HG02852 (cell line): ENCODE measurements around the gene PTPRG.
"Not testable (repeated sequence)": the region's sequence is repeated elsewhere in the genome, so short reads cannot be mapped to it uniquely, and the experiment has no call there.

Source experiments
- ATAC-seq: cut with Tn5 transposase; IDR thresholded peaks from one replicate; pipeline ENCODE4 v1.9.1; 2021; ENCODE audit warnings: mild to moderate bottlenecking, moderate library complexity; ENCODE audit not compliant: unreplicated experiment

Gene PTPRG

DNA sequence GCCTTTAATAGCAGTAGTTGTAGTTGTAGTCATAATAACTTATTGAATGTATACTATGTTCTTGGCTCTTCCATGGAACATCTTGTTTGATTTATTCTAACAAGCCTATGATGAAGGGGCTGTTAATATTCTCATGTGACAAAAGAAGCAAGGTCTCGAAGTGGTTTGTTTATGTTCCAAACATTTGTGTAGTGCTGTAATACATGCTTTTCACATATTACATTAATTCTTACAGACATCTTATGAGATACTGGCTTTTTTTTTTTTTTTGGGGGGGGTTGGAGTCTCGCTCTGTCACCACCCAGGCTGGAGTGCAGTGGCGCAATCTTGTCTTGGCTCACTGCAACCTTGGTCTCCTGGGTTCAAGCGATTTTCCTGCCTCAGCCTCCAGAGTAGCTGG lies 252.3 kb downstream of the PTPRG start:
- no peak for ATAC-seq

DNA sequence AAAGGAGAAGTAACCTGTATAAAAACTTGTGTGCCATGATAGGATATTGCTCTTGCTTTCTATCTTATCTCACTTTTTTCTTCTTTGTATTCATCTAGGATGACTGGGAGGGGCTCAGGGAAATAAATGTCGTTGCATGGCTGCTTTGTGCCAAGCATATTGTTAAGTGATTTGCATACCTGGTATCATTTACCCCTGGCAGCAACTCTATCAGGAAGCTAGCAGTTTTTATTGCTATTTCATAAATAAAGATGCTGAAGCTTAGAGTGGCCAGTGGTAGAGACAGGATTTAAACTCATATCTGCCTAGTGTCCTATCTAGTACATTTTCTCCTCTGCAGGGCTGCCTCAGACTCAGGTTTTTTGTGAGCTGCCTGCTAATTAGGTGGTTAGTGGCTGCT lies 253.3 kb downstream of the PTPRG start:
- ATAC-seq = no peak

DNA sequence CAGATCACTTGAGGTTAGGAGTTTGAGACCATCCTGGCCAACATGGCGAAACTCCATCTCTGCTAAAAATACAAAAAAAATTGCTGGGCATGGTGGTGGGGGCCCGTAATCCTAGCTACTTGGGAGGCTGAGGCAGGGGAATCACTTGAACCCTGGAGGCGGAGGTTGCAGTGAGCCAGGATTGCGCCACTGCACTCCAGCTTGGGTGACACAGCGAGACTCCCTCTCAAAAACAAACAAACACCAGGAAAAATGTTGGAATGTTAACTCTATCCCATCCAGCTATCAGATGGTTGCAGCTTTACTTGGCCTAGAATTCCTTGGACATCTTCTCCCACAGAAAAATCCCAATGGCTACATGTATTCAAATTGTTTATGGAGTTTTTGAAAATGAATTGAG lies 254.9 kb downstream of the PTPRG start:
- not testable (repeated sequence) for ATAC-seq

DNA sequence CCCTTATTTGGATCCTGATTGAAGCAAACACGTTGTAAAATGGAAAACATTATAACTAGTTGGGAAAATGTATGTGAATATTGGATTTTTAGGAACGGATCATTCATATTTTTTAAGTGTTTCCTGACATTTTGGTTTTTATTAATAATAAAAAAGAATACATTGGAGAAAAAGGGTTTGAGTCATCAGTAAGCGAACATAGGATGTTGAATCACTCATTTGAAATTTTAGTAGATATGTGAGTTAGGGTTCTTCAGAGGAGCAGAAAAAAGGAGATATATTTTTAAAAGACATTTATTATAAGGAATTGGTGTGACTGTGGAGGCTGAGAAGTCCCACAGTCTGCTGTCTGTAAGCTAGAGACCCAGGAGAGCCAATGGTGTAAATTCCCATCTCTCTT lies 258.5 kb downstream of the PTPRG start:
- ATAC-seq = no peak

DNA sequence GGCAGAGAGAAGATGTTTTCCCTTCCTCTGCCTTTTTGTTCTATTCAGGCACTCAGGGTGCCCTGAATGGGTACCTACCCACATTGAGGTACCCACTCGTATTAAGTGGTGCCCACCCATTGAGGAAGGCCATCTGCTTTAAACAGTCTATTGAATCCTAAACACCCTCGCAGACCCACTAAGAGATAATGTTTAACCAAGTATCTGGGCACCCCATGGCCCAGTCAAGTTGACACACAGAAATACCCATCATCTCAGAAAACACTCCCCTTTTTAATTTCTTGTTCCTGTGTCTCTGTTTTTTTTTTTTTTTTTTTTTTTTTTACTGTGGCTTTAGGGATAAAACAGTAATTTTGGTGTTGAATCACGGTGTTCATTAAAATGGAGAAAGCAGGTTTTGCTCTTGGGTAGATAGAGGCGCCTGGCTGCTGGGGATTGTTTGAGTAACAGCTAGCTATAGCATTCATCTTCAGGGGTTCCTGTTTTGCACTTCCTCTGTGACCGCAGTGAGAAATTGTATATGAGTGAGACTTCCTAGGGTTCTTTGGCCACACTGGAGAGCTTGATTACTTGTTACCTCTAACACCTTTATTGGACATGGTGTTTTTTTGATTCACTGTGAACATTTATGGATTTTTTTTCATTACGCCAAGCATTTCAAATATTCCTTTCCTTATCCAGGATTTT lies 259.1 kb downstream of the PTPRG start:
- ATAC-seq = no peak

DNA sequence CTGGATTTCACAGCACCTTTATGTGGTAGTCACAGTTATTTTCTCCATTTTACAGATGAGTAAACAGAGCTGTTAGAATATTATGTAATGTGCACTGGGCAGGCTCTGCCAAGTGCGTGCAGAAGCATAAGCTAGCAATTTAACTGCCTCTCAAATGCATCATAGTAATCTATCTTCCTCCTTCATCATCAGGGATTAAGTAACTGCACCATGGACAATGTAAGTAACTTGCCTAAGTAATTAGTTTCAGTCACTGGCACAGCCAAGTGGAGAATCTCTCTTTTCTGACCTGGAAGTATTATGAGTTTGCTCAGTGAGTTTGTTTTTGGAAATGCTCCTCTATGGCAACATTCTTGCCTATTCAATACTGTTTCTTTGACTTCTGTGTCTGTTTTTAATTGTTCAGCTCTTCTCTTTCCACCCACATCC lies 260.5 kb downstream of the PTPRG start:
- ATAC-seq = no peak

DNA sequence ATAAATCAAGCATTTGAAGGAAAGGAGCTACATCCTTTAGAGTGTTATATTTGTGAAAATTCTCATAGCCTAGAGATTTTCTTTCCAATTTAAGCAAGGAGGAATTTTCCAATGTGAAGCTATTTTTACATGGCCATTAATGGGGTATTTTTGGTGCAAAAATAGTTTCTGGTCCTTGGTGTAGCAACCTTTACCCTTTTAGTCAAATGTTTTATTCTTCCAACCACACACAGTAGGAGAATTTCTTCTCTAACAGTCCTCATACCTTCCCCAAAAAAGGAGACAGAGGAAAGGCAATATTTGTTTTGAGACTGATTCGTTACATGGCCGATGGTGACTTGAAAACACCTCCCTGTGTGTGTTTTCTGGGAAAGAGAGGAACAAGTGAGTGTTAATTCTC lies 261.2 kb downstream of the PTPRG start:
- no peak for ATAC-seq

DNA sequence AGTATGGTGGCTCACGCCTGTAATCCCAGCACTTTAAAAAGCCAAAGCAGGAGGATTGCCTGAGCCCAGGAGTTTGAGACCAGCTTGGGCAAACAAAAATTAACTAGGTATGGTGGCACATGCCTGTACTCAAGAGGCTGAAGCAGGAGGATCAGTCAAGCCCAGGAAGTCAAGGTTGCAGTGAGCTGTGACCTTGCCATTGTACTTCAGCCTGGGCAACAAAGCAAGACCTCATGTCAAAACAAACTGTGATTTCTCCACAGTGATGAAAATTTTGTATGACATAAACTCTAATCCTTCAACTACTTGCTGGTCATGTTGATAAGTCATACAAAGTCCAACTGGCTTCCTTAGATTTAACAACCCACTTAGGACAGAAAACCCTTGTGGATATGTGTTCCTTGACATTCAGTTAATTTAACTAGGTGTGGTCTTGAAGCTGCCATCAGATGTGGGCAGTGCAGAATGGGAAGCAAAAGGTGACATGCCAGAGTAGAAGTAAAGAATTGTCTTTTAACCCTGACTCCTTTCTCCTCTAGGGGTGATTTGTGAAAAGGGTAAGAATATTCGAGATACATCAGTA lies 263.3 kb downstream of the PTPRG start:
- no peak for ATAC-seq

DNA sequence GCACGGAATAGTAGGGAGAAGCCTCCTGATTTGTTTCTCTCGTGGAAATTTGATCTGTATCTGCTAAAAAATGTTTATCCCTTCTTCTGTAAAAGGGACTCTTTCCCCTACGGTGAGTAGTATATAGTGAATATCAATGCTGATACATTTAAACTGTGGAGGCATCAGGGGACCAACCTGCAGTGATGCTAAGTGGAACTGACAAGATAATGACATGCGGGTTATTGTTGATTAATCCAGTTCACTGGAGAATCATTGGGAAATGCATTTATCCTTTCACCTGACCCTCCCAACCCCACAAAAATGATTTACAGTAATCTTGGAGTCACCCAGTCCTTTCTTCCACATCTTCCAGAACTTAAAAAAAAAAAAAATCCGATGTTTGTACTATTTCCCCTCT lies 264.8 kb downstream of the PTPRG start:
- ATAC-seq = no peak

DNA sequence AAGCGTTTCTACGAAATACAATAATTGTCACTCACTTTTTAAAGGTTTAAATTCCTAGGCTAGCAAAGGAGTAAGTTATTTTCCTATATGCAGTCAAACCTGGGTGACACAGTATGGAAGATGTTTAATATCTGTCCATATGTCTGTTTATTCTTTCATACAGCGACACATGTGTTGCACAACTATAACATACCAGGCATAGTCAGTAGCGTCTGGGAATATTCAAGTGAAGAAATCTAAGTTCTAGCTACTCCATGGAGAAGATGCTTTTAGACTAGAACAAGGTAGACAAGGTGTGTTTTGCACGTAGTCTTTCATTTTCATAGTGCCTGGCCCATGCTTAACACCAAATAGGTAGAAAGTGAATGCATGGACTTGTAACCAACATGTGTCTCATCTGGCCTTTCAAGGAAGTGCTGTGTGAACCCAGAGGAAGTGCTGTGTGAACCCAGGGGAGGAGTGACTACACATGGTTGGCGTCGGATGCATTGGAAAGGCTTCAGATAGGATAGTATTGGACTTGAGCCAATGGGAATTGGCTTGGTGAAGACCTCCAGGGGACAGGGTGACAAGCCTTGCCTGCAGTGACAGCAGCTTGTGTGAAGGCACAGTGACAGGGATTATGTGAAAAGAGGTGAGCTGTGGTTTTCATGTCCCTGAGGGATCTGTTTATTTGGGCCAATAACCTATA lies 267.0 kb downstream of the PTPRG start:
- ATAC-seq = no peak

DNA sequence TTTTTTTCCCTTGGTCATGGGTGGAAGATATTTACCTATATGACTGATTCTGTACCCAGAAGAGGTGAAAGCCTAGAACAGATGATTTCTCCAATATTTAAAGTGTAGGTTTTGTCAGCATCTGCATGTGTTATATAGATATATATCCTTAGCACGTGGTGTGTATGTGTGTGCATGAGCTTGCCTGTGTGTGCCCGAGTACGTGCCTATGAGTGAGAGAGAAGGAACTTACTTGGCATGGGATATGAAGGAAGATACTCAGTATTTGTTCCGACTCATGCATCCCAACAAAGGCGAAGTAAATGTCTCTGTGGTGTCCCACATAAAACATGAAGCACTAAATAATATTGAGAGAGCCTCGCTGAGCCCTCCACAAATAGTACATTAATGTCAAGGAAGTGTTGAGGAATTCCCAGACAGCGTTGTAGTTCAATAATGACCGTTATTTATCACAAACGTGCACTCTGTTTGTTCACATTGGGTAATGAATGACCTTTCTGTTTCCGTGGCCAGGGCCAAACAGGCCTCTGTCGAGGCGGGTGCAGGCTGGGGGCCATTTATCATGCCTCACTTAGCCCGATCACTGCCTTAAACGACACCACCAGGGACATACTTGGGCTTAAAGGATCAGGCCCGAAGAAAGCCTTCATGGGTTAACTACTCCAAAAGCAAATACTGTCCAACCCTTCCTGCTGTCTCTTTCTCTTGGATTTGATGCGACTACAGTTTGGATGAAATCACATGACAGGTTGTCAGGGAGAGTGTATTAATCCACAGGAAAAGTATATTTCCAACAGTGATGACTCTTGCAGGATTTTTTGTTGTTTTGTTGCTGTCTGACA lies 267.7 kb downstream of the PTPRG start:
- ATAC-seq = no peak

DNA sequence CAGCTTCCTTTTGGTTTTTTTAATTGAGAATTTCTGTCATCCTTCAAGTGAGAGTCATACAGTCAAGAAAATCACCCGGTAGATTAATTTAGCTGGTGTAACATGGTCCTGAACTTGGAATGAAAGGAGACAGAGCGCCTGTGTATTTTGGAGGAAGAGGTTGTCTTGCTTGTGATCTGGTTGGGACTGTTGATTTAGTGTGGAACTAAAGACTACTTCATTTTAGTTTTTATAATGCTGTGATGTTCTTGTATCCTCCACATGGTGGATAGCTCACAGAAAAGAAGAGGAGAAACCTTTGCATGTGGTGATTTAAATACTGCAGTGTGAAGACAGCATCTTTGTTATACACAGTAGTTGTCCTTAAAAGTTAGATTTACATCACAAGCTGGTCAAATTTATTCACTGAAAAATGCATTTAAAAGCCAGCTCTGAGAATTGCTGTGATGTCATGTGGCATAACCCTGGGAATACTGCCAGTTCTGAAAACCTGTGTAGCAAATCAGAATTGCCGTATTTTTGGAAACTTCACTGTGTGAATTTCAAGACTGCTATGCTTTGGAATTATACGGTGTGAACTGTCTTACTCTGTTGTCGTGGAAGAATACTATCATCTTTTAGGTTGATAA lies 268.5 kb downstream of the PTPRG start:
- ATAC-seq = no peak

DNA sequence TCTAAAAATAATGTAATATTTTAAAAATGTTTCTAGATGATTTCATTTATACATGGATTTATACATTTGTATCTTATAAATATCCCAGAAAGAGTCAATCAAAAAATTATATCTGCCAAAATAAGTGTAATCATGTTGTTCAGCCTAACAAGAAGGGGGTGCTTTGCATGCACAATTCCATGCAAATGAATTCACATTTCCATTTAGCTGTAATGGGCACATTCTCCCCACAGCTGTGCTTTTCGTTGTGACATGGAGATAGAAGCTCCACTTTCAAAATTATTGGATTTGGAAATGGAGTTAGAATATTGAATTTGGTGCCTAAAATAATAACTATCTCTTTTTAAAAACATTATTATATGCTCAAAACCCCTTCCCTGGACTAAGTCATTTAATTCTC lies 270.6 kb downstream of the PTPRG start:
- no peak for ATAC-seq

DNA sequence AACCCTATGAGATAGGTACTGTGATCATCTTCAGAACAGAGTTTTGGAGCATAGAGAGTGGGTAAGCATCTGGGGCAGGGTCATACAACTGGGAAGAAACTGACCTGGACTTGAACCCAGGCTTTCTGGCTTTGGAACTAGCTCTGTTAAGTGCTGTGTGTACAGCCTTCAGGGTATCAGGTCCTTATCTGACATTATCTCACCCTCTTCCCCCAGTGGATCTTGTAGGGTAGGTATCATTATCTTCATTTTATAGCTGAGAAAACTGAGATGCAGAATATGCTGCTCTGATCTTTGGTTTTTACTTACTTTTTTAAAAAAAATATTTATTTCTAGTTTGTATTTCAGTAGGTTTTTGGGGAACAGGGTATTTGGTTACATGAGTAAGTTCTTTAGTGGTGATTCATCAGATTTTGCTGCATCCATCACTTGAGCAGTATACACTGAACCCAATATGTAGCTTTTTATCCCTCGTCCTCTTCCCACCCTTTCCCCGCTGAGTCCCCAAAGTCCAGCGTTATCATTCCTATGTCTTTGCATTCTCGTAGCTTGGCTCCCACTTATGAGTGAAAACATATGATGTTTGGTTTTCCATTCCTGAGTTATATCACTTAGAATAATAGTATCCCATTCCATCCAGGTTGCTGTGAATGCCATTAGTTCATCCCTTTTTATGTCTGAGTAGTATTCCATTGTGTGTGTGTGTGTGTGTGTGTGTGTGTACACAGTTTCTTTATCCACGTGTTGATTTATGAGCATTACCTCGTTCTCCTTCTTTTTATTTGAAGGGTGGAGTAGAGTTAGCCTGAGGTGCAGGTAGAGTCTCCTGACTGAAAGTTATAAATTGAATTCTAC lies 271.2 kb downstream of the PTPRG start:
- no peak for ATAC-seq

DNA sequence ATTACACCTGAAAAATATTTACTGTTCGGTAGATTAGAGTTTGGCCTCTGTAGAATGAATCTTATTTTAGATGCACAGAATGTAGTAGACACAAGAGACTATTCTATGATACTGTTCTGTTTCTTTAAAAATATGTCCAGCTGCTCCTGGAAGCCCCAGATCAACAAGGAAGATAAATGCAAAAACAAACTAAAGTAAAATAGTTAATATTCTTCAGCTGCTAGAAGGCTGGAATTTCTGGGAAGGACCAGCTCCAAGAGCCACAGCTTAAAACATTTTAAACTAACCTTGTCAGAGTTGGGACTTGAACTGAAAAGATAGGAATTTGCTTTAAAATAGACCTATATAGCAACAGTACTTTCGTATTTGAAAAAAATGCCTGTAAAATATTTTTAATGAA lies 277.9 kb downstream of the PTPRG start:
- ATAC-seq = no peak

DNA sequence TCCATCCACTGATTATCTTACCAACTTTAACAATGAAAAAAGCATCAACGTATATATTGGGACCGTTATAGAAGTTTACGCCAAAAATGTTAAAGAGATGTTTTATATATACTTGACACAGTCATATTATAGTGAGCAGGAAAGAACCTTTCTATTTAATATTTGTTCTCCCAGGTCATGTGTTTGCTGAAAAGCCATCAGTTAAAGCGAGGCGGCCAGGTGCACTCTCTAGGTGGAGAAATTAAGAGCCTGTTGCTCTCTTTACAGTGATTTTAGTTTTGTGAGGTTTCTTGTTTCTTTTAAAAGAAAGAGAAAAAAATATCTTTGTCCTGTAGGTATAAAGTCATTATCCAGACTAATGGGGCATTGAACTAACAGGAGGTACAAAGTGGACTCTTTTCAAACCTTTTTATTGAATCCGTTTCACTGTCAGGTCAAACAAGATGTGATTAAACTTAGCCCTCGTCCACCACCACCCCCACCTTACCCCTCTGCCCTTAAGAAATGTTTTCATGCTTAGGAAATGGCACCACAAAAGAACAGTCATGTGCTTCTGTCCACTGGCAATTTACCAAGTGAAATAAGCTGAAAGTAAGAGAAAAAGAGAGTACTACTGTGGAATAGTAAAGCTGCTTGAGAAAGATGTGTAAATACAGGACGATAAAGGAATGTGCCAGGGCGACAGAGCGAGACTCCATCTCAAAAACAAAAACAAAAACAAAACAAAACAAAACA lies 279.9 kb downstream of the PTPRG start:
- ATAC-seq = no peak

DNA sequence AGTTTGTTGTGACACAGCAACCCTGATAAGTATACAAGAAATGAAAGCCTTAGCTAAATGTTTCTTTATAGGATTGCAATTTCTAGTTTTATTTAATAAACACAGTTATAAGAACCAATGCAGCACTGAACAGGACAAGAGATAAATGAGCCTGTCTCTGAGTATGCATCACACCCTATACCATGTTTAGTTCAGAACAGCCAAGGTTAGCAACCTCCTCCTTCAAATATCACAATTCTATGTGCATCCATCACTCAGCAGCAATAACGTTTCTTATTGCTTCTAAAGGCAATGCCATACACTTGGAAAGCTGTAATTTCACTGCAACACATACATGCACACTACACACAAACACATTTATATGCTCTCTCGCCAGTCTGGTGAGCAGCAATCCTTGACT lies 280.6 kb downstream of the PTPRG start:
- no peak for ATAC-seq

DNA sequence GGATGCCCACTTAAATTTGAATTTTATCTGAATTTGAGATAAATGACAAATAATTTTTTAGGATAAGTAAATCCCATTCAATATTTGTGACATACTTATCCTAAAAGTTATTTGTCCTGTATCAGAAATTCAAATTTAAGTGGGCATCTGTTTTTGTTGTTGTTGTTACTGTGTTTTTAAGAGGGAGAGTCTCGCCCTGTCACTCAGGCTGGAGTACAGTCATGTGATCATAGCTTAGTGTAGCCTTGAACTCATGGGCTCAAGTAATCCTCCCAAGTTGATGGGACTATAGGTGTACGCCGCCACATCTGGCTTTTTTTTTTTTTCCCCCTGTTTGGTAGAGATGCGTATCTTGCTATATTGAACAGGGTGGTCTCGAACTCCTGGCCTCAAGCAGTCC lies 283.0 kb downstream of the PTPRG start:
- no peak for ATAC-seq

DNA sequence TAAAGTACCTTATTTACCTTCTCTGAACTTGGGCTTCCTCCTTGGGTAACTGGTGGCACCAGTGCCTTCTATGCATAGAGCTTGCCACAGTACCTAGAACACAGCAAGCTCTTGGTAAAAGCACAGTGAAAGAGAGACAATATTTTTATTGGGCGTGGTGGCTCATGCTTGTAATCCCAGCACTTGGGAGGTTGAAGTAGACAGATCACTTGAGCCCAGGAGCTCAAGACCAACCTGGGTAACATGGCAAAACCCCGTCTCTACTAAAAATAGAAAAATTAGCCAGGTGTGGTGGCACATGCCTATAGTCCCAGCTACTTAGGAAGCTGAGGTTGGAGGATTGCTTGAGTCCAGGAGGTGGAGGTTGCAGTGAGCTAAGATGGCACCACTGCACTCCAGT lies 285.1 kb downstream of the PTPRG start:
- no peak for ATAC-seq
